HL-60 (cell line): ENCODE data around the gene LMF1.

Experiments
- DNase-seq, 2 experiments: peaks; one replicate each; pipeline ENCODE4 v3.0.0-alpha.2; 2010 to 2020; ENCODE audit warnings: low read depth in 1 of 2, low spot score in 1 of 2
- H3K27ac ChIP-seq: fragments of 250-450 bp; sonication (Bioruptor Pico); replicated peaks from 2 replicates; pipeline ENCODE4 v1.5.1; 2020; ENCODE audit warnings: mild to moderate bottlenecking, moderate library complexity
- H3K27me3 ChIP-seq: fragments of 250-450 bp; sonication (Bioruptor Pico); 2 replicates; pipeline ENCODE4 v1.5.1; 2021; ENCODE audit warnings: mild to moderate bottlenecking, moderate library complexity; ENCODE audit not compliant: insufficient read depth, poor library complexity, severe bottlenecking
- H3K4me3 ChIP-seq: replicated peaks from 2 replicates; pipeline ENCODE4 v1.5.1; 2011; ENCODE audit warnings: mild to moderate bottlenecking, control low read depth, low read length; ENCODE audit not compliant: insufficient read depth
- CTCF ChIP-seq: IDR thresholded peaks from one replicate; pipeline ENCODE4 v1.5.1; 2011; ENCODE audit warnings: low read length, control low read depth, inconsistent platforms; ENCODE audit not compliant: insufficient read depth
- GABPA ChIP-seq: IDR thresholded peaks from 2 replicates; pipeline ENCODE4 v1.6.1; 2012; ENCODE audit warnings: low read depth
- POLR2AphosphoS5 ChIP-seq: IDR thresholded peaks from 2 replicates; pipeline ENCODE4 v1.6.1; 2012; ENCODE audit warnings: low read depth
- SPI1 ChIP-seq: IDR thresholded peaks from 2 replicates; pipeline ENCODE4 v1.6.1; 2012; ENCODE audit warnings: low read depth, mild to moderate bottlenecking, borderline replicate concordance
- TF ChIP-seq, protein P1 (sequence below): IDR thresholded peaks from 2 replicates; pipeline ENCODE4 v1.6.1; 2012; ENCODE audit warnings: low read depth; ENCODE audit not compliant: insufficient replicate concordance

LMF1 gene

GRCh38 chr16:1011316-1012082 is 40.7 kb upstream of the LMF1 start:
- no peak overlapping the region for H3K27ac ChIP-seq
- TF ChIP-seq GABPA (no peak), SPI1 (no peak), POLR2AphosphoS5 (no peak), CTCF (no peak)
- TF ChIP-seq, protein P1, sequence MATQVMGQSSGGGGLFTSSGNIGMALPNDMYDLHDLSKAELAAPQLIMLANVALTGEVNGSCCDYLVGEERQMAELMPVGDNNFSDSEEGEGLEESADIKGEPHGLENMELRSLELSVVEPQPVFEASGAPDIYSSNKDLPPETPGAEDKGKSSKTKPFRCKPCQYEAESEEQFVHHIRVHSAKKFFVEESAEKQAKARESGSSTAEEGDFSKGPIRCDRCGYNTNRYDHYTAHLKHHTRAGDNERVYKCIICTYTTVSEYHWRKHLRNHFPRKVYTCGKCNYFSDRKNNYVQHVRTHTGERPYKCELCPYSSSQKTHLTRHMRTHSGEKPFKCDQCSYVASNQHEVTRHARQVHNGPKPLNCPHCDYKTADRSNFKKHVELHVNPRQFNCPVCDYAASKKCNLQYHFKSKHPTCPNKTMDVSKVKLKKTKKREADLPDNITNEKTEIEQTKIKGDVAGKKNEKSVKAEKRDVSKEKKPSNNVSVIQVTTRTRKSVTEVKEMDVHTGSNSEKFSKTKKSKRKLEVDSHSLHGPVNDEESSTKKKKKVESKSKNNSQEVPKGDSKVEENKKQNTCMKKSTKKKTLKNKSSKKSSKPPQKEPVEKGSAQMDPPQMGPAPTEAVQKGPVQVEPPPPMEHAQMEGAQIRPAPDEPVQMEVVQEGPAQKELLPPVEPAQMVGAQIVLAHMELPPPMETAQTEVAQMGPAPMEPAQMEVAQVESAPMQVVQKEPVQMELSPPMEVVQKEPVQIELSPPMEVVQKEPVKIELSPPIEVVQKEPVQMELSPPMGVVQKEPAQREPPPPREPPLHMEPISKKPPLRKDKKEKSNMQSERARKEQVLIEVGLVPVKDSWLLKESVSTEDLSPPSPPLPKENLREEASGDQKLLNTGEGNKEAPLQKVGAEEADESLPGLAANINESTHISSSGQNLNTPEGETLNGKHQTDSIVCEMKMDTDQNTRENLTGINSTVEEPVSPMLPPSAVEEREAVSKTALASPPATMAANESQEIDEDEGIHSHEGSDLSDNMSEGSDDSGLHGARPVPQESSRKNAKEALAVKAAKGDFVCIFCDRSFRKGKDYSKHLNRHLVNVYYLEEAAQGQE = no peak
- DNase-seq = no peak
- H3K27me3 ChIP-seq = peaks cover 22% of the 10 kb centered on the region
- H3K4me3 ChIP-seq = no peak overlapping the region

DNA sequence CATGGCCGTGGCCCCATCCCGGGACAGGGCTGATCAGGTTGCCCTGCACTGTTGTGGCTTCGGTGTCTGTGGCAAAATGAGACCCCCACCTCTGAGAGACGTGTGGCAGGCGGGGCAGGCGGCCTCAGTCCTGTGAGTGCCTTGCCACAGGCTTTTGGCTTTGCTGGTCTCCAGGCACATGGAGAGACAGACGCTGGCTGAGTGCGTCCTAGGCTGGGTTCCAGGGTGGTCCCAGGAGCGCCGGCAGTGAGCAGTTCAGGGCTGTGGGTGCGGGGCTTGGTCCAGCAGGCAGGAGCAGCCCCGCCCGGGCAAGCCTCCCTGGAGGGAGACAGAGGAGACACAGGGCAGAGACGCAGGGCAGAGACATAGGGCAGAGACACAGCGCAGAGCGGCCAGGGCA is 40.0 kb upstream of the LMF1 start:
- H3K27me3 ChIP-seq = peaks cover 22% of the 10 kb centered on the region
- no peak overlapping the region for H3K4me3 ChIP-seq
- DNase-seq = no peak
- H3K27ac ChIP-seq = no peak overlapping the region
- TF ChIP-seq, protein P1 = no peak
- TF ChIP-seq SPI1 = no peak
- no peak for TF ChIP-seq CTCF
- no peak for TF ChIP-seq GABPA
- no peak for TF ChIP-seq POLR2AphosphoS5

- peaks cover 22% of the 10 kb centered on the region for H3K27me3 ChIP-seq
- no peak overlapping the region for H3K4me3 ChIP-seq
- no peak overlapping the region for H3K27ac ChIP-seq
- TF ChIP-seq CTCF (no peak), SPI1 (no peak), POLR2AphosphoS5 (no peak), GABPA (no peak)
- TF ChIP-seq, protein P1 = no peak
- DNase-seq = no peak
These were observed 39.5 kb upstream of the LMF1 start for GRCh38 chr16:1010251-1010650.
